Measurements from ENCODE around the gene DYNLT2.

DYNLT2 gene

GRCh38 chr6:169751242-169752073 is at the start of gene DYNLT2, which contains the start of gene ERMARD:
TSS of gene DYNLT2 (minus strand) at chr6:169751572. CDS start at chr6:169751458, 114 bp downstream.
TSS of gene ERMARD (plus strand) at chr6:169751622. CDS start at chr6:169751658, 36 bp downstream.
- peak; percentile 98 for DNase-seq (ENCODE audit: low read depth)
- peak; percentile 56 for TF ChIP-seq MAX (IDR thresholded peaks at IDR 0.05; ENCODE audit: low read depth, low read length)
- peak; percentile 90 for TF ChIP-seq POLR2A (IDR thresholded peaks at IDR 0.05; ENCODE audit: extremely low read depth, insufficient read length)
- TF ChIP-seq MYC (IDR thresholded peaks at IDR 0.05; ENCODE audit: low read depth, low read length): peak; percentile 19; the same call in 1 of the 2 replicates
- TF ChIP-seq CTCF (IDR thresholded peaks at IDR 0.05; ENCODE audit: low read depth, low read length): no peak
- peak within 1 kb of the TSS; percentile 90 for H3K4me3 ChIP-seq (ENCODE audit: low read depth, low read length)

- peak; percentile 84 for DNase-seq (ENCODE audit: low read depth)
- TF ChIP-seq MAX (IDR thresholded peaks at IDR 0.05; ENCODE audit: low read depth, low read length) (peak; percentile 29; the same call in 1 of the 2 replicates), CTCF (IDR thresholded peaks at IDR 0.05; ENCODE audit: low read depth, low read length) (no peak)
- H3K4me3 ChIP-seq (ENCODE audit: low read depth, low read length): no peak overlapping the region
Observed at GRCh38 chr6:169800668-169801395, 49.5 kb upstream of the DYNLT2 start.

GRCh38 chr6:169800116-169800667 is 48.8 kb upstream of the DYNLT2 start:
- no peak overlapping the region for H3K4me3 ChIP-seq (ENCODE audit: low read depth, low read length)
- TF ChIP-seq POLR2A (IDR thresholded peaks at IDR 0.05; ENCODE audit: extremely low read depth, insufficient read length) (no peak), MYC (IDR thresholded peaks at IDR 0.05; ENCODE audit: low read depth, low read length) (no peak), MAX (IDR thresholded peaks at IDR 0.05; ENCODE audit: low read depth, low read length) (no peak), CTCF (IDR thresholded peaks at IDR 0.05; ENCODE audit: low read depth, low read length) (no peak)
- DNase-seq (ENCODE audit: low read depth): no peak

GRCh38 chr6:169799474-169799926 is 48.1 kb upstream of the DYNLT2 start:
- TF ChIP-seq CTCF (IDR thresholded peaks at IDR 0.05; ENCODE audit: low read depth, low read length) (no peak), POLR2A (IDR thresholded peaks at IDR 0.05; ENCODE audit: extremely low read depth, insufficient read length) (no peak), MAX (IDR thresholded peaks at IDR 0.05; ENCODE audit: low read depth, low read length) (no peak)
- DNase-seq (ENCODE audit: low read depth): no peak
- no peak overlapping the region for H3K4me3 ChIP-seq (ENCODE audit: low read depth, low read length)

- no peak for DNase-seq (ENCODE audit: low read depth)
- no peak overlapping the region for H3K4me3 ChIP-seq (ENCODE audit: low read depth, low read length)
- TF ChIP-seq MAX (IDR thresholded peaks at IDR 0.05; ENCODE audit: low read depth, low read length) (no peak), CTCF (IDR thresholded peaks at IDR 0.05; ENCODE audit: low read depth, low read length) (no peak), POLR2A (IDR thresholded peaks at IDR 0.05; ENCODE audit: extremely low read depth, insufficient read length) (no peak), MYC (IDR thresholded peaks at IDR 0.05; ENCODE audit: low read depth, low read length) (no peak)
Observed at GRCh38 chr6:169798764-169799473, 47.5 kb upstream of the DYNLT2 start.

All from NB4 (cell line).